Ovary (tissue), 3 donors: ENCODE measurements around the gene PLEK.

ENCODE experiments used
- CTCF ChIP-seq, 3 donors: fragments of 450-650 bp in 2 of 3; fragments of 200-600 bp in 1 of 3; IDR thresholded peaks; one replicate each; pipeline versions ENCODE4 v1.5.1 to v1.8.0; 2016 to 2022; ENCODE audit warnings: antibody characterized with exemption in 3 of 3, mild to moderate bottlenecking in 1 of 3
- POLR2A ChIP-seq: fragments of 450-650 bp; IDR thresholded peaks from one replicate; pipeline ENCODE4 v1.6.1; 2017; ENCODE audit warnings: antibody characterized with exemption, mild to moderate bottlenecking, moderate library complexity
- donor health status: DM: no; HTN: no; CAD: no.

GRCh38 chr2:68365087-68365486 is at the start of gene PLEK:
- TF ChIP-seq CTCF (IDR thresholded peaks at IDR 0.05) = no peak
- no peak for TF ChIP-seq POLR2A
